CD4-positive, alpha-beta T cell treated with Interleukin-6 for 4 hours (primary cell): Measurements from ENCODE around the gene VDR.

Experiments
- DNase-seq: peaks from one replicate; pipeline ENCODE4 v3.0.0-alpha.2; 2020; ENCODE audit warnings: mixed read lengths

VDR gene

GRCh38 chr12:47904713-47905709, at the start of gene VDR:
VDR (minus strand) TSS chr12:47904994; CDS start chr12:47879113, 25,881 bp downstream.
- DNase-seq, result peak; percentile 87

GRCh38 chr12:47954058-47954457, 49.3 kb upstream of the VDR start:
- no peak for DNase-seq

DNA sequence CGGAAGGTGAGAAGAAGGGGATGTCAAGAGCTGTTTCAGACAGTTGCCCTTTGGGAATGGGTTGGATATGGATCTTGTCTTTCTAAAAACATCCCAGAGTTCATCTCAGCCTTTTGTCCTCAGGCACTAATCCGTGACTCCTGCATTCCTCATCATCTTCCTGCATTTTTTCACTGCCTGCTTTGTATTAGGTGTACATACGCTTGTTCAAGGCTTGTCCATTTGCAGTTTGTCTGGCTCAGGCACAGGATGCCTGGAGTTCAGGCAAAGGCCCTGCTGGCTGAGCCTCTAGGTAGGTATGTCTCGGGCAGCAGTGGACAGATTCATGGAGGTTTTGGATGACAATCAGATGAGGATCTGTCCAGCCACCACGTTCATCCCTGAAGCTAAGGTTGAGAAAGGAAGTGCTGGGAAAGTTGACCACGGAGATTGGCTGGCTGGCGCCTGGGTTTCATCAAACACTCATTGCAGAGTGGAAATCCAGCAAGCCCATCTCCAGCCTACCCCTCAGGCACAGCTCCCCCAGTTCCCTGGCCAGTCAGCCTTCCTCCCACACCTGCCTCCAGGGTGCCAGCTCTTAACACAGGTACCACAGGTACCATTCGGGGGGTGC, 46.2 kb upstream of the VDR start:
- no peak for DNase-seq

GRCh38 chr12:47949441-47950341, 44.9 kb upstream of the VDR start:
- peak; percentile 69 for DNase-seq

- DNase-seq, result no peak
Observed at GRCh38 chr12:47947341-47947740, 42.5 kb upstream of the VDR start.

GRCh38 chr12:47946413-47947323, 41.9 kb upstream of the VDR start:
- no peak for DNase-seq

DNA sequence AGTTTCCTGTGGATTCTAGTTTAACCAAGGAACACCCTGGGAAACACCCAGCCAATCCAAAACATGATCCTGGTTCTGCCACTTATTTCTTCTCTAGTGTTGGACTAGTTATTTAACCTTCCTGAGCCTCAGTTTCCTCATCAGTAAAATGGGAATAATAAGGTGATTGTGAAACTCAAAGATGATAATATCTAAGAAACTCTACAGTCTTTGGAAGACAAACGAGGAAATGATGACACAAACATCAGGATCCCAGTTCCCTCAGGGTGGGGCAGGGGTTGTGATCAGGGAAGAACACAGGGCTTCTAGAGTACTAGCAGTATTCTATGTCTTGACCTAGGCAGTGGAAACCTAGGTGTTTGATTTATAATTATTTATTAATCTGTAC, 40.5 kb upstream of the VDR start:
- DNase-seq, result no peak

- DNase-seq, result no peak
Observed at GRCh38 chr12:47944685-47945340, 40.0 kb upstream of the VDR start.

DNA sequence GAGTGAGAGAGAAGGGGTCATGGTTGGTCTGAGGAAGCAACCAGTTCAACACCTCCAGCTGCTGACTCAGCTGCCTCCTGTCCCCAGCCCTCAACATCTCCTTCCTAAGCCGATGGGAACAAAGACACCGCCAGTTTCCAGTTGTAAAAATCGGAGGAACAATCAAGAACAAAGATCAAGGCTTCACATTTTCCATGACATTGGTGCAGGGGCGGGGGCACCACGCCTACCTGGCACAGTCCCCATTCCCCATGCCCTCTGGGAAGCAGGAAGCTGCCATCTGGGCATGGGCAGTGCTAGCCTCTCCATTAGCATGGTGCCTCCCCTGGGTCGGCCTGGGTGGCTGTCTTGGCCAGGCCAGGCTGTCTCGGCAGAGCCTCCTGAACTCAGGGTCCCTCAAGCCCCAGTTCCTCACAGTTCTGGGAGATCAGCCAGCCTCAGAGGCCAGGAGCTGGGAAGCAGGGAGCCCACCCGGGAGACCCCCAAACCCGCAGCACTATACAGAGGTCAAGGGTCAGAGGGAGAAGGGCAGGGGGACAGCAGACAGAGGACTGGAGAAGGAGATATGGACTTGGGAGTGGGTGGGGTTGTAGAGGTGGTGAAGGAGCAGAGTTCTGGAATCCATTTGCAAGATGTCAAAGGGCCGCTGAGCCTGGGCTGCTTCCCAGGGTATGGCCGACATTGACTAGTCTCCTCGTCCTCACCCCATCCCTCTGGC, 39.0 kb upstream of the VDR start:
- DNase-seq, result no peak

DNA sequence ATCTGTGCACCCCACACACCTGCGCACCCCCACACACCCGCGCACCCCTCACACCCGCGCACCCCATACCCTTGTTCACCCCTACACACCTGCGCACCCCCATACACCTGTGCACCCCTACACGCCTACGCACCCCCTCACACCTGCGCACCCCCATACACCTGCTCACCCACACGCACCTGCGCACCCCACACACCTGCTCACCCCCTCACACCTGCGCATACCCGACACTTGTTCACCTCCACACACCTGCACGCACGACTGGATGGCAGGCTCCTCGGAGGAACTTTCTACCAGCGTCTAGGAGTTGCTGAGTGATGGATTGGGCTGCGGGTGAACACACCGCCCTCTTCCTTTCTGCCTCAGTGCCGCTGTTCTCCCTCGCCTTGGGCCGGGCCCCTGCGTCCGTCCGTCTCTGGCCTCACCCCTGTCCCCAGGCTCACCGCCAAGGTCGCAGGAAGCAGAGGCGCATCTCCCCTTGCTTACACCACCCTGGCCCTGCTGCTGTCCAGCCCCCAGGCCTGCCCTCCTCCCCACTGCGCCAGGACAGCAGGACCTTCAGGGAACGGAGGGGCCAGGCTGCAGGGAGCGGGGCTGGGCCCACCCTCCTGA, 37.9 kb upstream of the VDR start:
- DNase-seq, result no peak

DNA sequence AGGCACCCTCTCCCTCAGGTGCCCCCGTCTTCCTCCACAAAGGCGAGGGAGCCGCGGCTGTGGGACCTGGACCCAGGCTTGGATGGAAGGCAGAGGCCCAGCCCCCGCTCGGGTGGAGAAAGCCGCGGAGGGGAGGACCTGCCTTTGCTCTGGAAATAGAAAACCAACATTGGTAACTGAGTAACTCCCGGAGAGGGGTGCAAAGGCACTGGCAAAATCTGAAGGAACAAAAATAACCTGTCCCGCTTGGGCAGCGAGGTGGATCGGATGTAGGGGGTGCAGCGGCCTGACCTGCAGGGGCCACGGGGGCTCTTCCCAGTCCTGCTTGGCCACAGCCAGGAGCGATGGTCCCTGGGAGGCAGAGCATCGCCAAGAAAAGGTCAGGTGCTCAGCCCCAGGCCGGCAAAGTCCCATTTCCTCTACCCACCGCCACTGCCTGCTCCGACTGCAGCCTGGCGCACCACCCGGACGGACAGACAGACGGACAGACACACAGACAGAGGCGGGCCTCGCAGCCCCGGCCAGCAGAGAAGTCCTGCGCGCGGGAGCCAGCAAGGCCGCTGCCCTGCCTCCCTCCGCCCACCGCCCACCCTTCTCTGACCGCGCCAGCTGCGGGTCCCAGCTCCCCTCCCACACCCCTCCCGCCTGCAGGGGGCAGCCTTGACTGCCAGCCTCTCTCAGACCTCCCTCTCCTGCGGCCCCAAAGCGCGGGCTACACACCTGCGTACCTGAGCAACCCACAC, 37.2 kb upstream of the VDR start:
- peak; percentile 65 for DNase-seq

DNA sequence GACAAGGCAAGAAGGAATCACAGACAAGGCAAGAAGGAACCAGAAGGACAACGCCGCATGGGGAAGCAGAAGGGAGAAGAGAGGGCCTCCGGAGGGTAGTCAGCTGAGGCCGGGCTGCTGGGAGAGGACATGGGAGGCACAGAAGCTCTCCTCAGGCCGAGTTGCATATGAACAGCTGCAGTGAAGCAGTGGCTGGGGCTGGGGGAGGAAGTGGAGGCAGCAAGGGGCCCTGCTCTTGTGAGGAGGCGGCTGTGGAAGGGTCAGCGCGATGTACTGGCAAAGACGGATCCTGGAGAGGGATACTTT, 36.6 kb upstream of the VDR start:
- DNase-seq, result no peak

- no peak for DNase-seq
Observed at GRCh38 chr12:47940773-47941474, 36.1 kb upstream of the VDR start.

DNA sequence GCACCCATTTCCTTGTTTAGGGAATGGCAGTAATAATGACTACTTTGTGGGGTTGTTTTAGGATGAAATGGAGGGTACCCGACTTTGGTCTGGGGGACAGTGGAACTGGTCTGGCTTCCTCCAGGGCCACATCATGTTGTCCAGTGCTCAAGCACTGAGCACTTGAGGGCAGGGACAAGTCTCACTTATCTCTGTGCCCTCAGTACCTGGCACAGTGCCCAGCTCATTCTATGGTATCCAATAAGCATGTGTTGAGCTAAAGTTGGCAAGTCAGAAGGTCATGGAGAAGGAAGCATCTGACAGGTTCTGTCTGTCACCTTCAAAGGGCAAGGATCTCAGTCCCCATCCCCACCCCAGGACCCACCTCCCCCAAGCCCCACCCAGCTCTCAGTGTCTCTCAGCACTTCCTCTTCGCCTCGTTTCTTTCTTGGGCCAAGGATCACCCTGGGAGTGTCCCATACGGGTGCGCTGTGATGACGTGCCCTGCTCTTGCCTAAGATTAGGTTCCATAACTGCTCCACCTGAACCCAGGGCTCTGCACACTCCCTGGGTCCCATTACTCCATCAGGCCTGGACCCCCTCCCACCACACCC, 34.3 kb upstream of the VDR start:
- DNase-seq, result no peak

- DNase-seq, result no peak
Observed at GRCh38 chr12:47938594-47938993, 33.8 kb upstream of the VDR start.

DNA sequence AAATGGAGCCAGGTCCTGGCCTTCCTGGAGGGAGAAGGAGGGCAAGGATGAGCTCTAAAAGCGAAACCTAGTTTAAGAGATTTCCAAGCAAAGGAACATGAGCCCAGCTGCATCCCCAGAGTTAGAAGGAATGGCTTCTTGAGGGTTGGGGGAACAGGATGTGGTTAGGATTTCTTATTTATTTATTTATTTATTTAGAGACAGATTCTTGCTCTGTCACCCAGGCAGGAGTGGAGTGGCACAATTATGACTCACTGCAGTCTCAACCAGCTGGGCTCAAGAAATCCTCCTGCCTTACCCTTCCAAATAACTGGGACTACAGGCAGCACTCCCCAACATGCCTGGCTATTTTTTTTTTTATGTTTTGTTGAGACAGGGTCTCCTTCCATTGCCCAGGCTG, 33.3 kb upstream of the VDR start:
- no peak for DNase-seq

- no peak for DNase-seq
Observed at GRCh38 chr12:47935184-47935583, 30.4 kb upstream of the VDR start.

- no peak for DNase-seq
Observed at GRCh38 chr12:47931187-47931586, 26.4 kb upstream of the VDR start.

- DNase-seq, result no peak
Observed at GRCh38 chr12:47930634-47931033, 25.8 kb upstream of the VDR start.
